Loucy (cell line): ENCODE measurements around the gene DLGAP1.

Experiments used
- H2AFZ ChIP-seq: fragments of 200-600 bp; sonication (generic); 2 replicates; pipeline ENCODE4 v1.6.0; 2016; ENCODE audit warnings: antibody characterized with exemption, mild to moderate bottlenecking, low read length, moderate library complexity
- H3F3A ChIP-seq: fragments of 200-600 bp; 2 replicates; pipeline ENCODE4 v1.6.0; 2016; ENCODE audit warnings: antibody characterized with exemption, low read depth, mild to moderate bottlenecking
- H3K27me3 ChIP-seq: fragments of 200-600 bp; sonication (generic); 2 replicates; pipeline ENCODE4 v1.6.1; 2014; ENCODE audit warnings: low read length, mild to moderate bottlenecking; ENCODE audit not compliant: insufficient read depth, poor library complexity, severe bottlenecking
- H3K36me3 ChIP-seq: fragments of 200-600 bp; sonication (generic); 2 replicates; pipeline ENCODE4 v1.6.1; 2016; ENCODE audit warnings: low read length; ENCODE audit not compliant: insufficient read depth
- H3K4me1 ChIP-seq: fragments of 200-600 bp; sonication (generic); 2 replicates; pipeline ENCODE4 v1.5.1; 2014; ENCODE audit warnings: low read length, mild to moderate bottlenecking; ENCODE audit not compliant: insufficient read depth, poor library complexity, severe bottlenecking
- H3K4me2 ChIP-seq: fragments of 200-600 bp; sonication (generic); 2 replicates; pipeline ENCODE4 v1.6.0; 2014; ENCODE audit warnings: antibody characterized with exemption, low read length, low read depth, mild to moderate bottlenecking; ENCODE audit not compliant: poor library complexity, severe bottlenecking
- H3K4me3 ChIP-seq: fragments of 200-600 bp; sonication (generic); 2 replicates; pipeline ENCODE4 v1.5.1; 2014; ENCODE audit warnings: low read length, mild to moderate bottlenecking, mixed read lengths; ENCODE audit not compliant: poor library complexity, severe bottlenecking
- H3K79me2 ChIP-seq: fragments of 200-600 bp; sonication (generic); 2 replicates; pipeline ENCODE4 v1.6.1; 2014; ENCODE audit warnings: low read length; ENCODE audit not compliant: insufficient read depth
- H3K9ac ChIP-seq: fragments of 200-600 bp; sonication (generic); 2 replicates; pipeline ENCODE4 v1.6.0; 2014; ENCODE audit warnings: mild to moderate bottlenecking, low read depth, low read length, moderate library complexity; ENCODE audit not compliant: poor library complexity, severe bottlenecking
- H3K9me2 ChIP-seq: fragments of 200-600 bp; sonication (generic); replicated peaks from 2 replicates; pipeline ENCODE4 v1.6.1; 2016; ENCODE audit warnings: low read depth, low read length, mixed read lengths
- H3K9me3 ChIP-seq: fragments of 200-600 bp; sonication (generic); 2 replicates; pipeline ENCODE4 v1.6.1; 2014; ENCODE audit warnings: mild to moderate bottlenecking, antibody characterized with exemption, low read length, low read depth; ENCODE audit not compliant: insufficient read depth
- H4K20me1 ChIP-seq: fragments of 200-600 bp; sonication (generic); 2 replicates; pipeline ENCODE4 v1.6.0; 2014; ENCODE audit warnings: antibody characterized with exemption, low read length, mild to moderate bottlenecking; ENCODE audit not compliant: insufficient read depth, poor library complexity, severe bottlenecking
- CTCF ChIP-seq: fragments of 200-600 bp; sonication (generic); conservative IDR thresholded peaks from 2 replicates; pipeline ENCODE4 v1.5.1; 2014; ENCODE audit warnings: mild to moderate bottlenecking, antibody characterized with exemption, low read length
- EZH2phosphoT487 ChIP-seq: fragments of 200-600 bp; IDR thresholded peaks from 2 replicates; pipeline ENCODE4 v1.6.1; 2018; ENCODE audit warnings: antibody characterized with exemption, mild to moderate bottlenecking, moderate library complexity, borderline replicate concordance

DLGAP1 gene

GRCh38 chr18:4385876-4386275 lies 69.2 kb downstream of the DLGAP1 start:
- no peaks in the 10 kb centered on the region for H3K36me3 ChIP-seq
- no peak overlapping the region for H3K4me3 ChIP-seq
- no peaks in the 10 kb centered on the region for H3K9me3 ChIP-seq
- no peaks in the 10 kb centered on the region for H3K9me2 ChIP-seq
- no peaks in the 10 kb centered on the region for H3K79me2 ChIP-seq
- H2AFZ ChIP-seq, result no peak overlapping the region
- no peaks in the 10 kb centered on the region for H3K4me1 ChIP-seq
- H3F3A ChIP-seq, result no peaks in the 10 kb centered on the region
- H3K4me2 ChIP-seq, result no peak overlapping the region
- no peaks in the 10 kb centered on the region for H3K27me3 ChIP-seq
- TF ChIP-seq CTCF (no peak), EZH2phosphoT487 (no peak)
- H3K9ac ChIP-seq, result no peak overlapping the region
- H4K20me1 ChIP-seq, result no peaks in the 10 kb centered on the region

- H3K9me3 ChIP-seq, result no peaks in the 10 kb centered on the region
- no peak overlapping the region for H3K4me3 ChIP-seq
- no peaks in the 10 kb centered on the region for H3K79me2 ChIP-seq
- H3K9me2 ChIP-seq, result no peaks in the 10 kb centered on the region
- no peak overlapping the region for H2AFZ ChIP-seq
- no peaks in the 10 kb centered on the region for H3K4me1 ChIP-seq
- no peaks in the 10 kb centered on the region for H3K27me3 ChIP-seq
- H3K36me3 ChIP-seq, result no peaks in the 10 kb centered on the region
- no peak for TF ChIP-seq EZH2phosphoT487
- TF ChIP-seq CTCF, result no peak
- H3K4me2 ChIP-seq, result no peak overlapping the region
- no peaks in the 10 kb centered on the region for H3F3A ChIP-seq
- no peak overlapping the region for H3K9ac ChIP-seq
- no peaks in the 10 kb centered on the region for H4K20me1 ChIP-seq
These were observed 70.2 kb downstream of the DLGAP1 start for GRCh38 chr18:4384932-4385331.

GRCh38 chr18:4374564-4374963 lies 80.5 kb downstream of the DLGAP1 start:
- no peaks in the 10 kb centered on the region for H3K36me3 ChIP-seq
- H3K4me1 ChIP-seq, result no peaks in the 10 kb centered on the region
- H4K20me1 ChIP-seq, result no peaks in the 10 kb centered on the region
- H3K9me2 ChIP-seq, result no peaks in the 10 kb centered on the region
- no peak overlapping the region for H3K4me3 ChIP-seq
- no peak overlapping the region for H2AFZ ChIP-seq
- no peak overlapping the region for H3K9ac ChIP-seq
- no peak overlapping the region for H3K4me2 ChIP-seq
- H3K79me2 ChIP-seq, result no peaks in the 10 kb centered on the region
- TF ChIP-seq CTCF, result no peak
- H3F3A ChIP-seq, result no peaks in the 10 kb centered on the region
- no peaks in the 10 kb centered on the region for H3K9me3 ChIP-seq
- no peaks in the 10 kb centered on the region for H3K27me3 ChIP-seq
